Prostate gland (tissue), 2 donors: Measurements from ENCODE around the gene CHODL.

Source experiments
- POLR2AphosphoS5 ChIP-seq: sonication (generic); formaldehyde crosslinking; IDR thresholded peaks from one replicate; pipeline ENCODE4 v1.6.1; 2017; ENCODE audit warnings: antibody characterized with exemption
- TF ChIP-seq, protein P1 (sequence below), 4 experiments: fragments of 200-600 bp in 2 of 4; fragments of 450-650 bp in 2 of 4; sonication (generic) in 2 of 4; IDR thresholded peaks; 1 replicate in 3 of 4; 2 replicates in 1 of 4; pipeline ENCODE4 v1.5.1; 2016 to 2019; ENCODE audit warnings: antibody characterized with exemption in 4 of 4, mild to moderate bottlenecking in 2 of 4, moderate library complexity in 2 of 4

DNA sequence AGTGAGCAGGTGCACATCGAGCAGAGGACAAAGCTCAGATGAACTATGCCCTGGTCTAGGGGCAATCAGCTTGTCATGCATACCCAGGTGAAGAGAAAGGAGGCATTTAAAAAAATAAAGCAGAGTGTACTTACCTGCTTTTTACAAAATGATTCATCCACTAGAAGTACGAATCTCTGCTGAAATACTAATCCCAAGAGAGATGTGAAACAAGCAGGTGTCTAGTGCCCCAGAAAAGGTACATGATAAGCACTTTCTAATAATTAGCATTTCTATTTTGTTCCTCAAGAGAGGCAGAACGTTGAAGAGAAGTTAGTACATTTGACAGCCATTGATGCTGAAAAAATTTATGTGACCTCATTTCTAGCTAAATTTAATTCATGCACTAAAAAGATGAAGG lies 31.1 kb downstream of the CHODL start:
- TF ChIP-seq, protein P1, sequence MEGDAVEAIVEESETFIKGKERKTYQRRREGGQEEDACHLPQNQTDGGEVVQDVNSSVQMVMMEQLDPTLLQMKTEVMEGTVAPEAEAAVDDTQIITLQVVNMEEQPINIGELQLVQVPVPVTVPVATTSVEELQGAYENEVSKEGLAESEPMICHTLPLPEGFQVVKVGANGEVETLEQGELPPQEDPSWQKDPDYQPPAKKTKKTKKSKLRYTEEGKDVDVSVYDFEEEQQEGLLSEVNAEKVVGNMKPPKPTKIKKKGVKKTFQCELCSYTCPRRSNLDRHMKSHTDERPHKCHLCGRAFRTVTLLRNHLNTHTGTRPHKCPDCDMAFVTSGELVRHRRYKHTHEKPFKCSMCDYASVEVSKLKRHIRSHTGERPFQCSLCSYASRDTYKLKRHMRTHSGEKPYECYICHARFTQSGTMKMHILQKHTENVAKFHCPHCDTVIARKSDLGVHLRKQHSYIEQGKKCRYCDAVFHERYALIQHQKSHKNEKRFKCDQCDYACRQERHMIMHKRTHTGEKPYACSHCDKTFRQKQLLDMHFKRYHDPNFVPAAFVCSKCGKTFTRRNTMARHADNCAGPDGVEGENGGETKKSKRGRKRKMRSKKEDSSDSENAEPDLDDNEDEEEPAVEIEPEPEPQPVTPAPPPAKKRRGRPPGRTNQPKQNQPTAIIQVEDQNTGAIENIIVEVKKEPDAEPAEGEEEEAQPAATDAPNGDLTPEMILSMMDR (IDR thresholded peaks at IDR 0.05), result no peak
- TF ChIP-seq POLR2AphosphoS5, result no peak
